ENCODE measurements around the gene TTYH2. TPM values are rescaled to one million over a fixed set of nuclear protein-coding genes. Genes with fewer than 3 reads are reported as not detected.
A peak's percentile ranks its signal among the peaks of the same experiment; 100 is the strongest.

TTYH2 gene
- total and polyA plus RNA-seq, 3 experiments from 2014 or later = 6.0 to 17.4 (median 17.1) TPM

DNA sequence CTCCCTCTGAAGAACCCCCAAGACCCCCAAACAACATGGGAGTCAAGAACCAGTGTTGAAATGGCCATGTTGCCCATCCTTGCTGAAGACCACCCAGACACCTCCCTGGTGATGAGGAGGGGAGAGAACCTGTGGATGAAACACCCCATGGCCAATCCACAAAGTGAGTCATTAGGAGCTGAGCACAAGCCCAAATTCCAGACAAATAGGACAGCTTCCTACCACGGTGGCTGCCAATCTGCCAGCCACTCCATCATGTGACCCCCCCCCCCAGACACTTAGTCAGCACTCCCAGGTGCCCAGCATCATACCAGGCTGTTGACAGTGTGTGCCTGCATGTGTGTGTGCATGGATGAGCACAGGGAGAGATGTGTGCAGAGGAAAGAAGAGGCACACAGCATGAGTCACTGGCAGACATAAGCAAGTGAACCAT lies 36.3 kb upstream of the TTYH2 start:
- no peaks in the 10 kb centered on the region for H3K36me3 ChIP-seq (ENCODE audit: insufficient read depth, low read length)
- peaks cover 16% of the 10 kb centered on the region for H3K27me3 ChIP-seq (ENCODE audit: insufficient read depth, low read length, poor library complexity, severe bottlenecking)
- no peak overlapping the region for H3K4me3 ChIP-seq (ENCODE audit: low read length)
- Mint-ChIP-seq H3K9me3 (no peaks in the 10 kb centered on the region), H3K27me3 (peaks cover 32 to 54% of the 10 kb centered on the region in 2 donors), H3K4me1 (no peaks in the 10 kb centered on the region), H3K36me3 (no peaks in the 10 kb centered on the region), H3K27ac (no peak overlapping the region), H3K4me3 (no peak overlapping the region)
- CTCF ChIA-PET = interaction anchor here (1.5 kb wide), 1 partner anchor 747 kb away, joined by 4 read pairs; no protein-coding TSS in a partner anchor
- H3K9me3 ChIP-seq (ENCODE audit: low read length) = no peaks in the 10 kb centered on the region
- no peaks in the 10 kb centered on the region for H3K4me1 ChIP-seq (ENCODE audit: insufficient read depth, low read length)
- POLR2A ChIA-PET = no interaction called here
- DNase-seq = peak in 1 of 5 donors; percentile 3
- H3K27ac ChIP-seq (ENCODE audit: low read depth, low read length) = no peak overlapping the region

DNA sequence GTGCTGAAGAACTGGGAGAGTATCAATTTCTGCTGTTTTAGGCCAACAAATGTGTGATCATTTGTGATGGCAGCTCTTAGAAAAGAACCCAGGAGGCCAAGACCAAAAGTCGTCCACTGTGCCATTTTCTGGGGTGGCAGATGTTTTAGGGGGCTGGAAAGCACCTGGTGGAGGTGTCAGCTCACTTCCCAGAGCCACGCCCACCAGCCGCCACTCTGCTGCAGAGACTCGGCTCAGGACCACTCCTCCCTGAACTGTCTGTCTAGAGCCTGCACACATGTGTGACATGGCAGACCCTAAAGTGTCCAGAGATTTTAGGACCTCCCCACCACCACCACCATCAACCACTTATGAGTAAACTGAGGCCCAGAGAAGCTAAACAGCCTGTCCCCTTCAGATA lies 33.8 kb upstream of the TTYH2 start:
- Mint-ChIP-seq H3K27me3 (peaks cover 28 to 56% of the 10 kb centered on the region in 2 donors), H3K4me3 (no peak overlapping the region), H3K9me3 (peaks cover 0 to 2% (median 0%) of the 10 kb centered on the region in 5 donors), H3K27ac (no peak overlapping the region), H3K4me1 (no peaks in the 10 kb centered on the region), H3K36me3 (peaks cover 0 to 7% (median 0%) of the 10 kb centered on the region in 3 donors)
- POLR2A ChIA-PET = interaction anchor here (0.9 kb wide), 1 partner anchor 24 kb away, joined by 3 read pairs; no protein-coding TSS in a partner anchor
- Histone ChIP-seq H3K36me3 (ENCODE audit: insufficient read depth, low read length) (no peaks in the 10 kb centered on the region), H3K9me3 (ENCODE audit: low read length) (no peaks in the 10 kb centered on the region), H3K27me3 (ENCODE audit: insufficient read depth, low read length, poor library complexity, severe bottlenecking) (peaks cover 16% of the 10 kb centered on the region), H3K27ac (ENCODE audit: low read depth, low read length) (no peak overlapping the region), H3K4me1 (ENCODE audit: insufficient read depth, low read length) (no peaks in the 10 kb centered on the region), H3K4me3 (ENCODE audit: low read length) (no peak overlapping the region)
- peak in 1 of 5 donors; percentile 23 for DNase-seq
- CTCF ChIA-PET = no interaction called here

DNA sequence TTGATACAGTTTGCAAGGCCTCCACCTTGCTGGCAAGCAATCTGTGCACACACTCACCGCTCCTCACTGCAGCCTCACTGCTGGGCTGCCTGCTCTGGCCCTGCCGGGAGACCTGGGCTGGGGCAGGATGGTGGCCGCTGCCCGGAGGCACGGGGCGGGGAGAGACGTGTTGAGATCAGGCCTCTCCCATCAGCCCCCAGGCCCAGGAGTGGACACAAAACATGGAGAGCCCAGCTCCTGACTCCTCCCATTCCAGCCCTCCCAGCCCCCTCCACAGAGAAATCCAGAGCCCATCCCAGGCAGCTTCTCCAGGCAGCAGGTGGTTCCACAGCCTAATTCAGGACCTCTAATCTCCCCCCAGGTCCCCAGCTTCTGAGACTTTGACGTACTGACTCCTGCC lies 33.0 kb upstream of the TTYH2 start:
- CTCF ChIA-PET = interaction anchor here (0.9 kb wide), 1 partner anchor 19 kb away, joined by 3 read pairs; no protein-coding TSS in a partner anchor
- peaks cover 16% of the 10 kb centered on the region for H3K27me3 ChIP-seq (ENCODE audit: insufficient read depth, low read length, poor library complexity, severe bottlenecking)
- Mint-ChIP-seq H3K4me1 (no peaks in the 10 kb centered on the region), H3K36me3 (peaks cover 0 to 7% (median 0%) of the 10 kb centered on the region in 3 donors), H3K4me3 (no peak overlapping the region), H3K27me3 (peaks cover 26 to 54% of the 10 kb centered on the region in 2 donors), H3K9me3 (peaks cover 0 to 2% (median 0%) of the 10 kb centered on the region in 5 donors), H3K27ac (no peak overlapping the region)
- no peak overlapping the region for H3K27ac ChIP-seq (ENCODE audit: low read depth, low read length)
- peak in 1 of 5 donors; percentile 31 for DNase-seq
- no peaks in the 10 kb centered on the region for H3K36me3 ChIP-seq (ENCODE audit: insufficient read depth, low read length)
- POLR2A ChIA-PET = no interaction called here
- no peak overlapping the region for H3K4me3 ChIP-seq (ENCODE audit: low read length)
- H3K4me1 ChIP-seq (ENCODE audit: insufficient read depth, low read length) = no peaks in the 10 kb centered on the region
- H3K9me3 ChIP-seq (ENCODE audit: low read length) = no peaks in the 10 kb centered on the region

DNA sequence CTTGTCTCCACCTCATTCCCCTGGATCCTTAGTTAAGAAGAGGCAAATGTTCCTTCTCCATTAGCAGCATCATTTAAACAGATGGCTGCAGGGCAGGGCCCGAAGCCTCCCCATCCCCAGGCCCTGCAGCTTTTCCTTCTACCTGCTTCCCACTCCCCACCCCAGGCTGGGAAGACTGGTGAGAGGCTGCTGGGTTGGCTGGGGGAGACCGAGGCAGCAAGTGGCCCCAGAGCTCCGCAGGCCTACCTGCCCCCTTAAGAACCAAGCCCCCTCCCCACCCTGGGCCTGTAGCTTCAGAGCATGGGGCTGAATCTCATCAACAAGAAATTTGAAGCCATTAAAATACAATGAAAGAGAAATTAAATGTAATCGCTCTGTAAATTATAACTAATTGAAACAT lies 32.0 kb upstream of the TTYH2 start:
- peaks cover 0 to 2% (median 0%) of the 10 kb centered on the region in 5 donors for H3K9me3 Mint-ChIP-seq
- peak in 1 of 5 donors; percentile 3 for DNase-seq
- peaks cover 14% of the 10 kb centered on the region for H3K27me3 ChIP-seq (ENCODE audit: insufficient read depth, low read length, poor library complexity, severe bottlenecking)
- no peak overlapping the region for H3K27ac ChIP-seq (ENCODE audit: low read depth, low read length)
- H3K36me3 Mint-ChIP-seq = peaks cover 0 to 7% (median 0%) of the 10 kb centered on the region in 3 donors
- H3K4me3 ChIP-seq (ENCODE audit: low read length) = no peak overlapping the region
- H3K4me1 ChIP-seq (ENCODE audit: insufficient read depth, low read length) = no peaks in the 10 kb centered on the region
- H3K36me3 ChIP-seq (ENCODE audit: insufficient read depth, low read length) = no peaks in the 10 kb centered on the region
- H3K9me3 ChIP-seq (ENCODE audit: low read length) = no peaks in the 10 kb centered on the region
- H3K27ac Mint-ChIP-seq = no peak overlapping the region
- ChIA-PET POLR2A (no interaction called here), CTCF (no interaction called here)
- no peak overlapping the region for H3K4me3 Mint-ChIP-seq
- H3K4me1 Mint-ChIP-seq = no peaks in the 10 kb centered on the region
- H3K27me3 Mint-ChIP-seq = peaks cover 31 to 60% of the 10 kb centered on the region in 2 donors

DNA sequence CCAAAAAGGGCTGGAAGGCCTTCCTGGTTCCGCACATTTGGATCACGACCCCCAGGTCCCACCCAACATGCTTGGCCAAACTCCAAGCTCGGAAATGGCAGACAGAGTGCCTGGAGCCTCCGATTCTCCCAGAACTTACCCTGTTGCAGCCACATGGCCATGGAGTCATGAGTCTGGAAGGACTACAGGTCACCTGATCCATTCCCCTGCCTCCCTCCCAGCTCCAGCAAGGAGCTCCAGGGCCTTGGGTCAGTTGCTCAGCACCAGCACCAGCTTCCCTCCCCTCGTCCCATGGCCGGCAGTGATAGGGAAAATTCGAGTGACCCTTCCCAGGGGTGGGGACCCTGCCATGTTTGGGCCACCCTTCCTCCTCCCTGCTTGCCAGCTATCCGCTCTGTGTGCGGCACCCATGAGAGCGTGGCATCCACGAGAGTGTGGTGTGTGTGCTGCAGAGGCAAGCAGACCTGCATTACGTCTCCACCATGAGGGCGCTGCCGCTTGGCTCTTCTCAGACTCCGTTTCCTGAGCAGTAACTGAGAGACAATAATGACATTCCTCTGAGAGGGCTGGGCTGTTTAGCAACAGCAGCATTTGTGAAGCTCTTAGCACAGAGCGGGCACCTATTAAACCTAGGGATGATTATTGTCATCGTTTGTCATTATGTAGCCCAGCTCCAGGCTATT lies 31.2 kb upstream of the TTYH2 start:
- POLR2A ChIA-PET = no interaction called here
- Mint-ChIP-seq H3K27ac (no peak overlapping the region), H3K36me3 (peaks cover 0 to 7% (median 0%) of the 10 kb centered on the region in 3 donors), H3K4me3 (no peak overlapping the region), H3K4me1 (no peaks in the 10 kb centered on the region), H3K27me3 (peaks cover 27 to 59% of the 10 kb centered on the region in 2 donors), H3K9me3 (peaks cover 0 to 2% (median 0%) of the 10 kb centered on the region in 5 donors)
- CTCF ChIA-PET = no interaction called here
- Histone ChIP-seq H3K9me3 (ENCODE audit: low read length) (no peaks in the 10 kb centered on the region), H3K4me1 (ENCODE audit: insufficient read depth, low read length) (no peaks in the 10 kb centered on the region), H3K4me3 (ENCODE audit: low read length) (no peak overlapping the region), H3K36me3 (ENCODE audit: insufficient read depth, low read length) (no peaks in the 10 kb centered on the region), H3K27ac (ENCODE audit: low read depth, low read length) (no peak overlapping the region), H3K27me3 (ENCODE audit: insufficient read depth, low read length, poor library complexity, severe bottlenecking) (peaks cover 6% of the 10 kb centered on the region)
- DNase-seq = no peak

DNA sequence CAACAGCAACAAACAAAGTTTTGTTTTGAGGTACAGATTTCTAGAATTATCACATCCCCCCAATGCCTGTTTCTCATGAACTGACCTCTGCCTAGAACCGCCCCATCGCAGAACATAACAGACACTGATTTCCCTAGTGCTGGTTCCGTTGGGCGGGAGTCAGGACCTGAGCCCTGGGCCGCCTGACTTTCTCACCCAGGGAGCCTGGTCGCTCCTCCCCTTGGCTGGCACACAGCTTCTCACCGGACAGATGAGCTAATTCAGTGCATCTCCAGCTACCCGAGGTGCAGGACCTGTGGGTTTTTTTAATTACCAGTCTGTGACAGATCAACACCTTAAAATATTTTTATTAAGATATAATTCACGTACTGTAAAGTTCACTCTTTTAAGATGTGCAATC lies 30.0 kb upstream of the TTYH2 start:
- Mint-ChIP-seq H3K4me3 (no peak overlapping the region), H3K4me1 (no peaks in the 10 kb centered on the region), H3K27ac (peak overlapping the region in 1 of 8 donors; percentile 5), H3K36me3 (peaks cover 0 to 7% (median 0%) of the 10 kb centered on the region in 3 donors), H3K27me3 (peaks cover 26 to 63% of the 10 kb centered on the region in 2 donors), H3K9me3 (peaks cover 0 to 4% (median 0%) of the 10 kb centered on the region in 5 donors)
- Histone ChIP-seq H3K27me3 (ENCODE audit: insufficient read depth, low read length, poor library complexity, severe bottlenecking) (peaks cover 5% of the 10 kb centered on the region), H3K4me1 (ENCODE audit: insufficient read depth, low read length) (no peaks in the 10 kb centered on the region), H3K4me3 (ENCODE audit: low read length) (no peak overlapping the region), H3K36me3 (ENCODE audit: insufficient read depth, low read length) (no peaks in the 10 kb centered on the region), H3K9me3 (ENCODE audit: low read length) (no peaks in the 10 kb centered on the region), H3K27ac (ENCODE audit: low read depth, low read length) (no peak overlapping the region)
- no peak for DNase-seq
- ChIA-PET POLR2A (no interaction called here), CTCF (no interaction called here)

DNA sequence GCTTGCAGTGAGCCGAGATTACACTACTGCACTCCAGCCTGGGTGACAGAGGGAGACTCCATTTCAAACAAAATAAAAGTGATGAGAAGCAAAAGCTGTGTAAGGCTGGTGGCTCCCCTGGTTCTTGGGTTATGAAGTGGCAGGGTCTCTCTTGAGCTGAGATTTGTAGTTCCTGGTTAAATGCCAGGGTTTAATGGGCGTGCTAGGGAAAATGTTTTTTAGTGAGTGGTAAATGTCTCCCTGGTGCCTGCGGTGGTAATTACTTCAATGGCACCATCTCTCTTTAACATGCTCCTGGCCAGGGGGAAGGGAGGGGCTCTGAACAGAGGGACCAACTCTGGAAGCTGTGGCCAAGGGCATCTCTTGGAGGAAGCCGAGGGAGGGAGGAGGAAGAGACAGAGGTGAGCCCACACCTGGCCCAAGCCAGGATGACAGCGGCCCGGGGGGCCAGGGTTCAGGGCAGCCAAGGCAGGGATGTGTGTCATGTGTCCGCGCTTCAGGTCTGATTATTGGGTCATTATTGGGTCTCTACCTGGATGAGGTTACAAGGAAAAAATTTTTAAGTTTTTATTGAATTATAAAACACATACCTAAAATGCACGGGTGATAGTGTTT lies 27.7 kb upstream of the TTYH2 start:
- POLR2A ChIA-PET = no interaction called here

DNA sequence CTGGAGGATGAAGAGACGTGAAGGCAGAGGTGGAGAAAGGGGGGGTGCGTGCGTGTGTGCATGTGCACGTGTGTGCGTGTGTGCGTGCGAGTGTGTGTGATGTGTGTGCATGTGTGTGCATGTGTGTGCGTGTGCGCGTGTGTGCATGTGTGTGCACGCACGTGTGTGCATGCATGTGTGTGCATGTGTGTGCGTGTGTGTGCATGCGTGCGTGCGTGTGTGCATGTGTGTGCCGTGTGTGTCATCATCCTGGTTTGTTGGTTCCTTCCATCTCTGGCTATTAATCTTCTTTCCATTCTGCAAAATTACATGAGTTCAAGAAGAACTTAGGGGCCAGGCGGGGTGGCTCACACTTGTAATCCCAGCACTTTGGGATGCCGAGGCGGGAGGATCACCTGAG lies 26.9 kb upstream of the TTYH2 start:
- Mint-ChIP-seq H3K27ac (no peak overlapping the region), H3K27me3 (peaks cover 17 to 55% of the 10 kb centered on the region in 2 donors), H3K36me3 (peaks cover 0 to 7% (median 0%) of the 10 kb centered on the region in 3 donors), H3K4me3 (no peak overlapping the region), H3K4me1 (no peaks in the 10 kb centered on the region), H3K9me3 (peaks cover 0 to 6% (median 0%) of the 10 kb centered on the region in 5 donors)
- Histone ChIP-seq H3K9me3 (ENCODE audit: low read length) (no peaks in the 10 kb centered on the region), H3K27ac (ENCODE audit: low read depth, low read length) (no peak overlapping the region), H3K27me3 (ENCODE audit: insufficient read depth, low read length, poor library complexity, severe bottlenecking) (no peaks in the 10 kb centered on the region), H3K36me3 (ENCODE audit: insufficient read depth, low read length) (no peaks in the 10 kb centered on the region), H3K4me3 (ENCODE audit: low read length) (no peak overlapping the region), H3K4me1 (ENCODE audit: insufficient read depth, low read length) (no peaks in the 10 kb centered on the region)
- ChIA-PET POLR2A (no interaction called here), CTCF (interaction anchor here (0.9 kb wide), 1 partner anchor 13 kb away, joined by 3 read pairs; no protein-coding TSS in a partner anchor)
- no peak for DNase-seq

More for the DNA sequence above, 27.7 kb upstream of the TTYH2 start:
- Histone ChIP-seq H3K27me3 (ENCODE audit: insufficient read depth, low read length, poor library complexity, severe bottlenecking) (no peaks in the 10 kb centered on the region), H3K27ac (ENCODE audit: low read depth, low read length) (no peak overlapping the region), H3K4me1 (ENCODE audit: insufficient read depth, low read length) (no peaks in the 10 kb centered on the region), H3K36me3 (ENCODE audit: insufficient read depth, low read length) (no peaks in the 10 kb centered on the region), H3K4me3 (ENCODE audit: low read length) (no peak overlapping the region), H3K9me3 (ENCODE audit: low read length) (no peaks in the 10 kb centered on the region)
- no peak overlapping the region for H3K27ac Mint-ChIP-seq
- peak in 1 of 5 donors; percentile 21 for DNase-seq
- CTCF ChIA-PET = no interaction called here
- no peak overlapping the region for H3K4me3 Mint-ChIP-seq
- H3K4me1 Mint-ChIP-seq = no peaks in the 10 kb centered on the region
- H3K27me3 Mint-ChIP-seq = peaks cover 17 to 53% of the 10 kb centered on the region in 2 donors
- H3K9me3 Mint-ChIP-seq = peaks cover 0 to 6% (median 0%) of the 10 kb centered on the region in 5 donors
- peaks cover 0 to 7% (median 0%) of the 10 kb centered on the region in 3 donors for H3K36me3 Mint-ChIP-seq
